HG03432 (cell line): Measurements from ENCODE around the gene PARP3.
A peak's percentile ranks its signal among the peaks of the same experiment; 100 is the strongest.
"Not testable (repeated sequence)": the region's sequence is repeated elsewhere in the genome, so short reads cannot be mapped to it uniquely, and the experiment has no call there.

Source experiments
- ATAC-seq: cut with Tn5 transposase; IDR thresholded peaks from one replicate; pipeline ENCODE4 v1.9.1; 2021; ENCODE audit warnings: mild to moderate bottlenecking, moderate library complexity; ENCODE audit not compliant: unreplicated experiment

Gene PARP3

GRCh38 chr3:51941798-51942602 lies at the start of gene PARP3, which contains the start of gene RRP9:
Gene PARP3 (plus strand): TSS chr3:51942363. CDS start chr3:51943356, 993 bp downstream.
Gene RRP9 (minus strand): TSS chr3:51941904. CDS start chr3:51941867, 37 bp downstream.
- peak; percentile 87 for ATAC-seq

- no peak for ATAC-seq
Measured at GRCh38 chr3:51894391-51894790, 47.8 kb upstream of the PARP3 start.

DNA sequence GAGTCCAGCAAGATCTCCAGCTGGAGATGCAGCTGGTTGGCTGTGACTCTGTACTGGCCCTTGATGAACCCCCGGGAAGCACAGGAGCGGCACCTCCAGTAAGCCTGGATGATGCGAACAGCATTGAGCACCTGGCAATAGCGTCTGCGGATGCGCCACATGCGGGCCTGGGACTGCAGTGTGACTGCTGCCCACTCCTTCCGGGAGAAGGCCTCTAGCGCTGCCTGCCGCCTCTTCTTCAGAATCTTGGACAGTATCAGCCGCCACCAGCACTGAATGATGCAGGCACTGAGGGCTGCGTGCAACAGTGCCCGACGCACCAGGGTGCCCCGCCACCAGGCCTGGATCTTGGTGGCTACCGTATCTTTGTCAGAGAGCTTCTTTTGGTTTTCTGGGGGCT lies 47.2 kb upstream of the PARP3 start:
- no peak for ATAC-seq

- no peak for ATAC-seq
Measured at GRCh38 chr3:51896607-51897305, 45.4 kb upstream of the PARP3 start.

GRCh38 chr3:51897391-51897790 lies 44.8 kb upstream of the PARP3 start:
- ATAC-seq: no peak

- ATAC-seq: not testable (repeated sequence)
Measured at GRCh38 chr3:51900043-51900442, 42.1 kb upstream of the PARP3 start.

- ATAC-seq: not testable (repeated sequence)
Measured at GRCh38 chr3:51902361-51902760, 39.8 kb upstream of the PARP3 start.

DNA sequence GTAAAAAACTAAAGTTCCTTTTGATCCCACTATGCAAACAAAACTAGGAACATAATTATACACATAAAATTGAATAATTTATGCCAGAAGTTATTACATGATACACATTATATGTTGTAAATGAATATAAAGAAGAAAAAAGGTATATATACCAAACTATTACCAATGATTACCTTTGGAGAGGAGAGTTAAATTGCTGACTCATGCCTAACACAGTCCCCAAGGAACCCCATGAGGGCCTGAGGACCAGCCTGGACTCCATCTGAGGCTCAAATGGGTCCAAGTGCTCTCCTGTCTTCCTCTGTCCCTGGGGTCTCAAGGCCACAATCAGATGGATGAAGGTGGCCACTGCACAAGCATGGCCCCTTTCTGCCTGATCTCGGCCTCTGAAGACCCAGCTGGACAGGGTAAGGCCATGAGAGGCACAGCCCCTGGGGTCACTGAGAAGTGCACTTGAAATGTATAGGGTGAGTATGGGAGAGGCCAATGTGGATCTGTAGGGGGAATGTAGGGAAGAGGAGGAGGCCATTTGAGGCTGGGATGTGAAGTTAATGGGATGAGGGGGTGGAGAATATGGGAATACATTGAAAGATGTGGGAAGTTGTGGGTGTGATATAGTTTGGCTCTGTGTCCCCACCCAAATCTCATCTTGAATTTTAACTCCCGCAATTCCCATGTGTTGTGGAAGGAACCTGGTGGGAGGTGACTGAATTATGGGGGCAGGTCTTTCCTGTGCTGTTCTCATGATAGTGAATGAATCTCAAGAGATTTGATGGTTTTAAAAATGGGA lies 37.9 kb upstream of the PARP3 start:
- no peak for ATAC-seq

- no peak for ATAC-seq
Measured at GRCh38 chr3:51908026-51908425, 34.1 kb upstream of the PARP3 start.

DNA sequence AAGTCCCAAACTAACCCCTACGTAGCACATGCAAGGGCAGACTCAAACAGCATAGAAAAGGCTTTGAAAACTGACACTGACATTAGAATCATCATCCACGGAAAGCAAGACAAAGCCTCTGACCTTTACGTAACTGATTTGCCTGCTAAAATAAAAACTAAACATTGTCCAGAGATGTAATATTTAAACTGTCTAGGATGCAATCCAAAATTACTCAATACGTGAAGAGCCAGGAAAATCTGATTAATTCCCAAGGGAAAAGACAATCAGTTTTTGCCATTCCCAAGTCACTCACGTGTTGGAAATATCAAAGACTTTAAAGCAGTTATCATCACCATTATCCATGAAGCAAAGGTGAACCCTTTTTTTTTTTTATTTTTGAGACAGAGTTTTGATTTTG lies 25.7 kb upstream of the PARP3 start:
- ATAC-seq: no peak

DNA sequence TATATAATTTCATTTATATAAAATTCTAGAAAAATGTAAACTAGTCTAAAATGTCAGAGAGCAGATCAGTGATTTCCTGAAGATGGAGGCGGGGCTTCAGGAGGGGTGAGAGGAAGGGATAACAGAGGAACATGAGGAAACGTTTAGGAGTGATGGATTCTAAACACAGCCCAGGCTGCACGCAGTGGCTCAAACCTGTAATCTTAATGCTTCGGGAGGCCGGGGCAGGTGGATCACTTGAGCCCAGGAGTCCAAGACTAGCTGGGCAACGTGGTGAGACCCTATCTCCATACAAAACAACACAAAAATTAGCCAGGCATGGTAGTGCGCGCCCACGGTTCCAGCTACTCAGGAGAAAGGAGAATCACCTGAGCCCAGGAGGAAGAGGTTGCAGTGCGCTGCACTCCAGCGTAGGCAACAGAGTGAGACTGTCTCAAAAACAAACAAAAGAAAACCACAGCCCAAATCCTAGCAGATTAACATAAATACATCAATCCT lies 21.0 kb upstream of the PARP3 start:
- ATAC-seq: no peak

DNA sequence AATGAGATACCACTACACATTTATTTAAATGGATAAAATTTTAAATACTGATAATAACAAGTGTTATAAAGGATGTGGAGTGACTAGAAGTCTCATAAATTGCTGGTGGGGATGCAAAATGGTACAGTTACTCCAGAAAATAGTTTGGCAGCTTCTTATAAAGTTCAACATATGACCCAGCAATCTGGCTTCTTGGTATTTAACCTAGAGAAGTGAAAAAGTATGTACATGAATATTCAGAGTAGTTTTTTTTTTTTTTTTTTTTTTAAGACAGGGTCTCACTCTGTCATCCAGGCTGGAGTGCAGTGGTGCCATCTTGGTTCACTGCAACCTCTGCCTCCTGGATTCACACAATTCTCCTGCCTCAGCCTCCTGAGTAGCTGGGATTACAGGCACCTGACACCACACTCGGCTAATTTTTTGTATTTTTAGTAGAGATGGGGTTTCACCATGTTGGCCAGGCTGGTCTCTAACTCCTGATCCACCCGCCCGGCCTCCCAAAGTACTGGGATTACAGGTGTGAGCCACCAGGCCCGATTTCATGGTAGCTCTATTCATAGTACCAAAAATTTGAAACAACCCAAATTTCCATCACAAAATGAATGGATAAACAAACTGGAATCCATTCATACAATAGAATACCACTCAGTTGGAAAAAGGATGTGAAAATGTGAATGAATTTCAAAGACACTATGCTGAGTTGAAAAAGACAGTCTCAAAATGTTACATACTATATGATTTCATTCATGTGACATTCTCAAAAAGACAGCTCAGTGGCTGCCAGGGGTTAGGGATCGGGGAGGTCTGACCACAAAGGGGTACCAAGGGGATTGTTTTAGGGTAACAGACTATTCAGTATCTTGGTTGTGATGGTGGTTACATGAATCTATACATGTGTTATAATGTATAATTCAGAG lies 14.8 kb upstream of the PARP3 start:
- ATAC-seq: no peak

- ATAC-seq: no peak
Measured at GRCh38 chr3:51928438-51928837, 13.7 kb upstream of the PARP3 start.

- ATAC-seq: not testable (repeated sequence)
Measured at GRCh38 chr3:51928981-51929380, 13.2 kb upstream of the PARP3 start.

- no peak for ATAC-seq
Measured at GRCh38 chr3:51929420-51930003, 12.7 kb upstream of the PARP3 start.

GRCh38 chr3:51930439-51930838 lies 11.7 kb upstream of the PARP3 start:
- no peak for ATAC-seq

DNA sequence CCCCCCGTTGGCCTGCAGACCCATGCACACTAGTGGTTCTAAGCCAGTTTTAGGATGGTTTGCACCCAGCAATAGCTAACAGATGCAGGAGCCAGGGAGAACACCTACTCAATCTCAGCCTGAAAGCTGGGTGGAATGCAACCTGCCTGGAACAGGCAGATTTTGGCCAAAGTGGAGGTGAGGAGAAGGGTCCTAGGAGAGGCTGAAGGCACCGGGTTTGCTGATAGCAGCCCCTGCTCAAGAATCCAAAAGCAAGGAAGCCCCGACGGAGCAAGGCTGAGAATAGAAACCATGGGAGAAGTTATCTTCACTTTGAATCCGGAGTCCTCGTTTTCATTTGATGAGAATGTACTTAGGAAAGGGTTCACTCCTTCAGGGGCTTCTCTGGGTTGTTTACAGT lies 10.4 kb upstream of the PARP3 start:
- ATAC-seq: no peak

- no peak for ATAC-seq
Measured at GRCh38 chr3:51932471-51933370, 9.4 kb upstream of the PARP3 start.
